Activated naive CD4-positive, alpha-beta T cell treated with anti-CD3 and anti-CD28 coated beads for 36 hours (primary cell): ENCODE data around the gene CORIN. TPM values are rescaled to one million over a fixed set of nuclear protein-coding genes. Genes with fewer than 3 reads are reported as not detected.
"Not testable (repeated sequence)": the region's sequence is repeated elsewhere in the genome, so short reads cannot be mapped to it uniquely, and the experiment has no call there.

Source experiments
- CTCF ChIA-PET: fragments of 350-600 bp; sonication (Branson Sonifier 250); formaldehyde crosslinking; loops from one replicate; lab custom pipeline; 2021; ENCODE audit warnings: antibody characterized with exemption; lab: Charles Lee
- DNase-seq: peaks from one replicate; pipeline ENCODE4 v3.0.0-alpha.2; 2020
- H3K27ac Mint-ChIP-seq: one replicate; pipeline ENCODE4 v1.8.0; 2021; ENCODE audit warnings: mild to moderate bottlenecking, mixed read lengths
- H3K27me3 Mint-ChIP-seq: one replicate; pipeline ENCODE4 v1.8.0; 2021; ENCODE audit warnings: low read depth, mixed read lengths
- H3K36me3 Mint-ChIP-seq: one replicate; pipeline ENCODE4 v1.8.0; 2021; ENCODE audit warnings: low read depth, mixed read lengths
- H3K4me1 Mint-ChIP-seq: one replicate; pipeline ENCODE4 v1.8.0; 2021; ENCODE audit warnings: low read depth, mixed read lengths
- H3K4me3 Mint-ChIP-seq: one replicate; pipeline ENCODE4 v1.8.0; 2021; ENCODE audit warnings: mild to moderate bottlenecking, moderate library complexity, mixed read lengths
- H3K9me3 Mint-ChIP-seq: one replicate; pipeline ENCODE4 v1.8.0; 2021; ENCODE audit warnings: mixed read lengths
- intact Hi-C: fragments of 100-400 bp; cut with micrococcal nuclease; formaldehyde crosslinking; loops from one replicate; pipeline ENCODE4 v1.15.1; 2023
- total RNA-seq, 2 experiments: library from RNA; stranded (reverse); gene quantifications; one replicate each; pipeline ENCODE4 v1.2.3, GENCODE V29; 2021

CORIN gene
- total RNA-seq, 2 experiments from 2014 or later = 0.07 TPM; not detected in 1

DNA sequence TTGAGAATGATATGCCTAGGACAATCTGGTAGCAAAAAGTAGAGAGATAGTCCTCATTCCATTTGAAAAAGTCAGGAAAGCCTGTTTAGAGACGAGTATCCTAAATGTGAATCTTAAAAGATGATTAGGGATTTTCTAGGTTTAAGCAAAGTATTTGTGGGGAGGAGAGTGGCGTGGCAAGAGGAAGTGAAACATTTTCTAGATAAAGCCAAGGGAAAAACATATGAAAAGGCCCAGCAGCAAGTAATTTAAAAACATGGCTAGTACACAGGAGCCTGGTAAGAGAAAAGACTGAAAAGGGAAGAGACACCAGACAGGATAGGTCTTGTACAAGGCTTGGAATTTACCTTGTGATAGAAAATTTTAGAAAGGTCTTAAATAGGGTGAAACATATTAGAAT lies 45.9 kb downstream of the CORIN start:
- Mint-ChIP-seq H3K9me3 (no peaks in the 10 kb centered on the region), H3K27me3 (peaks cover 5% of the 10 kb centered on the region), H3K4me1 (no peaks in the 10 kb centered on the region), H3K4me3 (no peak overlapping the region), H3K27ac (no peak overlapping the region), H3K36me3 (no peaks in the 10 kb centered on the region)
- CTCF ChIA-PET = no interaction called here
- no peak for DNase-seq
- intact Hi-C loops = no loop called here

DNA sequence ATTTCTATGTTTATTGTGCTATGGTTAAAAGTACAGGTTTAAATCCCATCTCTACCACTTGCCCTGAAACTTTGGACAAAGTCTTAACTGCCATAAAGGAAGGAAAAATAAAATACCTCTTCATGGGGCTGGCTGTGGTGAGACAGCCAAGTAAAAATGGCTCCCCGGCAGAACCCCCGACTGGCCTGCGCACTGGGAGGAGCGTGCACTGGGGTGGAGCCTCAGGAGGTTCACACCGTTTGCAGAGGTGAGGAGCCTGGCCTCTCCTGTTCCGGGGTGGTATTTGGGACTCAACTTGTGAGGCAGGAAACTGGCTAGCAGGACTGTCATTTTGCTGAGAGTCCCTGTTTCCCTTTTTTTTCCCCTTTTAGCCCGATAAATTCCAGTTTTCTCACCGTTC lies 47.8 kb downstream of the CORIN start:
- no peaks in the 10 kb centered on the region for H3K9me3 Mint-ChIP-seq
- H3K36me3 Mint-ChIP-seq = no peaks in the 10 kb centered on the region
- DNase-seq = no peak
- peaks cover 5% of the 10 kb centered on the region for H3K27me3 Mint-ChIP-seq
- CTCF ChIA-PET = no interaction called here
- H3K27ac Mint-ChIP-seq = no peak overlapping the region
- no peak overlapping the region for H3K4me3 Mint-ChIP-seq
- intact Hi-C loops = no loop called here
- H3K4me1 Mint-ChIP-seq = no peaks in the 10 kb centered on the region

DNA sequence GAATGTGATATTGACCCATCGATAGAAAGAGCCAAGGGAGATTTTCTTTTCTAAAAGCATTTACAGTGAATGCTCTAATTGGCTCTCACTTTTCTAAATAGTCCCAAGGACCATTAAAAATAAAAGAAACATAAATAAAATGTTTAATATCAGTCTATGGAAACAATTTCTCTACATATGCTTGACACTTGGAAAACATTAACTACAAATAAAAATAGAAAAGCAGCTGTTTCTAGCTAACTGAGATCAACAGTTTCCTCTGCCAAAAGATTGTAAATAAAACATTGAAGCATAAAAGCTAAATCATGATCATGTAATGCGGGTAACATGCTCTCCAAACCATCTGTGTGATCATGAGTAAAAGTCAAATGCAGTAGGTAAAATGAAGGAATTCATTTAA lies 49.7 kb downstream of the CORIN start:
- intact Hi-C loops = no loop called here
- H3K36me3 Mint-ChIP-seq = no peaks in the 10 kb centered on the region
- no peak overlapping the region for H3K4me3 Mint-ChIP-seq
- no peak overlapping the region for H3K27ac Mint-ChIP-seq
- H3K27me3 Mint-ChIP-seq = no peaks in the 10 kb centered on the region
- CTCF ChIA-PET = interaction anchor here (1.2 kb wide), 1 partner anchor 146 kb away, joined by 3 read pairs; no protein-coding TSS in a partner anchor
- no peaks in the 10 kb centered on the region for H3K4me1 Mint-ChIP-seq
- H3K9me3 Mint-ChIP-seq = no peaks in the 10 kb centered on the region
- no peak for DNase-seq

- CTCF ChIA-PET = interaction anchor here (1.2 kb wide), 1 partner anchor 147 kb away, joined by 3 read pairs; no protein-coding TSS in a partner anchor
- DNase-seq = no peak
- Mint-ChIP-seq H3K27me3 (no peaks in the 10 kb centered on the region), H3K36me3 (no peaks in the 10 kb centered on the region), H3K9me3 (no peaks in the 10 kb centered on the region), H3K4me3 (no peak overlapping the region), H3K4me1 (no peaks in the 10 kb centered on the region), H3K27ac (no peak overlapping the region)
- intact Hi-C loops = no loop called here
Observed at GRCh38 chr4:47786958-47787370, 50.9 kb downstream of the CORIN start.

DNA sequence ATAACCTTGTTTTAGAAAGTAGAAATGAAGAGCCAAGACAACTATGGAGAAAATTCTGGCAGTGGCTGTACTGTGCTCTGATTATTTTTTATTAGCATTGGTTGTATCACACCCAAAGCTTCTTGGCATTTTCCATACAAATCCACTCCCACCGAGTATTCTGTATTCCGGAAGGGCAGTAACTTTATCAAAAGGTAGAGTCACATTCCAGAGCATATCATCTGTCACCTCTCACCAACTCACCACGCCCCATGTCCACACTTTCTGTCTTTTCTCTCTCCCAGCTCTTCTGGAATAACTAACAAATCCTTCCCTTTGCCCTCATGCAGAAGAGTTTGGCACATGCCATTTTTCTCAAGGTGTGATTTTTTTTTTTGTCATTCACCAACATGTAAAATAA lies 52.7 kb downstream of the CORIN start:
- H3K27me3 Mint-ChIP-seq = peaks cover 4% of the 10 kb centered on the region
- H3K36me3 Mint-ChIP-seq = no peaks in the 10 kb centered on the region
- intact Hi-C loops = no loop called here
- H3K4me3 Mint-ChIP-seq = no peak overlapping the region
- no peaks in the 10 kb centered on the region for H3K9me3 Mint-ChIP-seq
- H3K27ac Mint-ChIP-seq = no peak overlapping the region
- CTCF ChIA-PET = no interaction called here
- DNase-seq = no peak
- H3K4me1 Mint-ChIP-seq = no peaks in the 10 kb centered on the region

GRCh38 chr4:47784222-47784621 lies 53.6 kb downstream of the CORIN start:
- Mint-ChIP-seq H3K9me3 (no peaks in the 10 kb centered on the region), H3K36me3 (no peaks in the 10 kb centered on the region), H3K4me1 (no peaks in the 10 kb centered on the region), H3K27ac (no peak overlapping the region), H3K27me3 (peaks cover 4% of the 10 kb centered on the region), H3K4me3 (no peak overlapping the region)
- DNase-seq = no peak
- CTCF ChIA-PET = no interaction called here
- intact Hi-C loops = no loop called here

DNA sequence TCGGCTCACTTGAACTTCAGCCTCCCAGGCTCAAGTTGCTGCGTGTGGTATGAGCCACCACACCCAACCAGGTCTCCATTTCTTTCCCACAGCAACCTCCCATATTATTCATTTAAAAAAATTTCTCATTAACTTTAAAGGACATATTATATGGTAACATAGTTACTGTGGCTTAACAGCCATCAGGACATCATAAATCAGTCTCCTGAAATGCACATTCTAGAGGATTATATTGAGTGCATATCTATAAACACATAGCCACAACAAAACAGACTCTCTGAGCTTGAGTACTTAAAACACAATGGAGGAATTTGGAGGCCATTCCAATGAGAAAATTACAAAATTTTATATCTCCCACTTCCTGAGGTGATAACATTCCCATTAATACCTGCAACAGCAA lies 61.5 kb downstream of the CORIN start:
- intact Hi-C loops = no loop called here
- DNase-seq = no peak
- H3K36me3 Mint-ChIP-seq = no peaks in the 10 kb centered on the region
- no peak overlapping the region for H3K4me3 Mint-ChIP-seq
- H3K27ac Mint-ChIP-seq = no peak overlapping the region
- no peaks in the 10 kb centered on the region for H3K4me1 Mint-ChIP-seq
- peaks cover 10% of the 10 kb centered on the region for H3K27me3 Mint-ChIP-seq
- CTCF ChIA-PET = no interaction called here
- H3K9me3 Mint-ChIP-seq = peaks cover 2% of the 10 kb centered on the region

GRCh38 chr4:47774079-47774478 lies 63.8 kb downstream of the CORIN start:
- intact Hi-C loops = no loop called here
- no peak for DNase-seq
- Mint-ChIP-seq H3K9me3 (peaks cover 2% of the 10 kb centered on the region), H3K36me3 (no peaks in the 10 kb centered on the region), H3K4me3 (no peak overlapping the region), H3K4me1 (no peaks in the 10 kb centered on the region), H3K27ac (no peak overlapping the region), H3K27me3 (peaks cover 8% of the 10 kb centered on the region)
- CTCF ChIA-PET = interaction anchor here (1.7 kb wide), 1 partner anchor 63 kb away, joined by 5 read pairs; no protein-coding TSS in a partner anchor

DNA sequence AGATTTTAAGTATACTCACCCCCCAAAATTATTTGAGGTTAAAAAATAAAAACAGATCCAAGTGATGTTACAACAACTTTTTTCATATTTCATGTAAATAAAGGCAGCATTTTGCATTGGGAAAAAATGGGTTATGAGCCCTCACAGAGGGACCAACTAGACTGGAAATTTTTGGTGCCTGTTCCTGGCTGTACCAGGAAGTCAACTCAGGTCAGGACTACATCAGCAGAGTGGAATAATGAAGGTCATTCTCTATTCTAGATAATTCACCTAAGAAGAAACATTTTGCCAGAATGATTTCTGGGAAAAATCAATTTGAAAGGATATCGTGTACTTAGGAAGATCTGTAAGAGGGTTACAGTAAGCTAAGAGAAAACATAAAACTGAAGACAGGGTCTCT lies 66.8 kb downstream of the CORIN start:
- Mint-ChIP-seq H3K4me3 (no peak overlapping the region), H3K4me1 (no peaks in the 10 kb centered on the region), H3K9me3 (peaks cover 3% of the 10 kb centered on the region), H3K27ac (no peak overlapping the region), H3K36me3 (no peaks in the 10 kb centered on the region), H3K27me3 (peaks cover 11% of the 10 kb centered on the region)
- intact Hi-C loops = no loop called here
- no peak for DNase-seq
- CTCF ChIA-PET = interaction anchor here (1.2 kb wide), 1 partner anchor 8 kb away, joined by 3 read pairs; no protein-coding TSS in a partner anchor

GRCh38 chr4:47767956-47768355 lies 69.9 kb downstream of the CORIN start:
- H3K4me1 Mint-ChIP-seq, CTCF ChIA-PET, H3K4me3 Mint-ChIP-seq, H3K27me3 Mint-ChIP-seq, DNase-seq, H3K9me3 Mint-ChIP-seq, H3K36me3 Mint-ChIP-seq, H3K27ac Mint-ChIP-seq, intact Hi-C loops: not testable (repeated sequence)

DNA sequence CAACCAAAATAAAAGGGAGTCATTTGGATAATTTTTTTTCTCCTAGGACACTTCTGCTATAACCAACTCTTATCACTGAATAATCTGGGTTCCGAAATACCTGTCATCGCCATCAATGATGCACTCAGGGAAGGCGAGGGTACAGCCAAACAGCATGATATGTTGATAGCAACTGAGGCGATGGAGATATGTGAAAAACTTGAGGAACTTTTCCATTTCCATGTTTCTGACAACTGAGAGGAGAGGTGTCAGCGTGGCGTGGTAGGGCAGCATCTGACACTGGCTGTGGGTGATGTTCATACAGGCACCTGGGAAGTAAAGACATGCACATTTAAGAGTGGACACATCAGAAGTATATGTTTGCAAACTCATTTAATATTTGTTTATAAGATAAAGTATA lies 74.6 kb downstream of the CORIN start:
- Mint-ChIP-seq H3K27ac (no peak overlapping the region), H3K9me3 (peaks cover 3% of the 10 kb centered on the region), H3K4me3 (no peak overlapping the region), H3K4me1 (no peaks in the 10 kb centered on the region), H3K36me3 (no peaks in the 10 kb centered on the region), H3K27me3 (peaks cover 6% of the 10 kb centered on the region)
- intact Hi-C loops = no loop called here
- CTCF ChIA-PET = no interaction called here
- no peak for DNase-seq

DNA sequence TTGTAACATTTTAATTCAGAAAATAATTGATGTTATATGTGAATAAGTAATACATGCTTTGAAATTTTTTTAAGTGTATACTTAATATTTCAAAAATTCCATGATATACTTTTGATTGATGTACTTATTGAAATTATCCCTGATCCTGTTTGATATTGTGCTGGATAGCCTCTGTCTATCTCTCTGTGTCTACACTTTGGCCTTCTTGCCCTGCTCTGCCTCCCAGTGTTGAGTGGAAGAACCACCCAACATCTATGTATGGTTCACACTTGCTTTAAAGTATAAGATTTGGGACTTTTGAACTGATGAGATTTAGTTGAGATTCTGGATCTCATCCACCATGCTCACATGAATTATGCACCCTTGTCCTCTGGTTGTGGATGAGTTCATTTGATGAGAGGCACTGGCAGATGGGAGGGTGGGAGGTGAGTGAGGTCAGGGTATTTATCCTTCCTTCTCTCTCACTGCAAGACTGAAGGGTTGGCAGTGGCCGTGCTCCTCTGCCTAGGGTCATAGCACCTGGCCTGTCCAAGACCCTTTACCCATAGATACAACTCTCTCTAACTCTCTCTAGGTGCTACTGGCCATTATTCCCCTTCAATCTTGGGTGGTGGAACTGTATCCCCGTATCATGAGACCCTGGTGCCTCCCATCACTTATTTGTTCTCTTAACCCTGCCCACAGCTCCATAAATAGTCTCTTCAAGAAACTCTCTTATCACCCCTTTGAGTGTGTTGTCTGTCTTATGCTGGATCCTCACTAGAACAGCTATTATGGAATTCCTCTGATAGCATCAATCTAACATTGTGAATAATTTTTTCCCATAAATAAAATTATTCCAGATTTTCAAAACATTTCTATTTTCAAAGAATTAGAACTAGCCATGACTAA lies 75.2 kb downstream of the CORIN start:
- DNase-seq = no peak
- H3K36me3 Mint-ChIP-seq = no peaks in the 10 kb centered on the region
- peaks cover 6% of the 10 kb centered on the region for H3K27me3 Mint-ChIP-seq
- H3K27ac Mint-ChIP-seq = no peak overlapping the region
- no peak overlapping the region for H3K4me3 Mint-ChIP-seq
- H3K9me3 Mint-ChIP-seq = peaks cover 3% of the 10 kb centered on the region
- CTCF ChIA-PET = no interaction called here
- intact Hi-C loops = no loop called here
- no peaks in the 10 kb centered on the region for H3K4me1 Mint-ChIP-seq

- peaks cover 10% of the 10 kb centered on the region for H3K27me3 Mint-ChIP-seq
- H3K36me3 Mint-ChIP-seq, H3K4me1 Mint-ChIP-seq, DNase-seq, H3K9me3 Mint-ChIP-seq, H3K27ac Mint-ChIP-seq, H3K4me3 Mint-ChIP-seq, CTCF ChIA-PET, intact Hi-C loops: not testable (repeated sequence)
Observed at GRCh38 chr4:47753316-47753715, 84.6 kb downstream of the CORIN start.
